Activated naive CD4-positive, alpha-beta T cell treated with Interleukin-2 at 50 U/mL for 16 hours (primary cell): ENCODE results near the gene COL6A3.
"Not testable (repeated sequence)": the region's sequence is repeated elsewhere in the genome, so short reads cannot be mapped to it uniquely, and the experiment has no call there.

Experiments
- DNase-seq: peaks from one replicate; pipeline ENCODE4 v3.0.0-alpha.2; 2020

COL6A3 gene

GRCh38 chr2:237412988-237413776 is 782 bp downstream of the COL6A3 start:
- no peak for DNase-seq

- no peak for DNase-seq
Observed at GRCh38 chr2:237412646-237412987, 1.3 kb downstream of the COL6A3 start.

DNA sequence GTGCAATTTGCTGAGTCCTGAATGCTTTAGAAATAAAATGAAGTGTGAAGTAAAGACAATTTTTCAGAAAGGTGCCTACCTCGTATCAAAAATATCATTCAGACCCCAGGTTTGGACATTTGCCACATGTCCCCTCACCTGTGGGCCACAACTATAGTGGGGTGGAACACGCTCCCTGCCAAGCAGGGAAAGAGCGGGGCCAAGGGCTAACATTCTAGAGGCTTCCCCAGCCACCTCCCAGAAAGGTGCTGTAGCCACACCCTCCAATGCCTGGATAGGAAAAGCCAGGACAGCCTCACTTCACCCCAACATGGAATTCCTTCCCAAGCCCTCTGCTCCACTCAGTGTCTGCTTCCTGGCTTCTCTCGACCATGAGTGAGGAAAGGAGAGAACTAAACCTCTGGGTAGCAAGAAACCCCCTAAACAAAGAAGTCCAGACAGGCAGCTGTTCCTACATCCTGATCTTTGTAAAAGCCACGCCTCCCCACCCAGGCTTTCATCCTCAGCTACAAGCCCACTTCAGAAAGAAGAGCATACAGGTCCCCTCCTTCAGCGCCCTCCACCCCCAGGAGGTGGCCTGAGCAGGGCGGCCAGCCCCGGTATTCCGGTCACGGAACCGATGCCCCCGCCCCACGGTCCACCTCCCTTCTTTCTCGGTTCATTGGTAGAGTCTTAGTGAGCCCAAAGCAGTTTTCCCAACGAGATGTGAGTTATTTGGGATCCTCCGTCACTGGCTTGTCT is 2.1 kb downstream of the COL6A3 start:
- no peak for DNase-seq

GRCh38 chr2:237411092-237411601 is 2.8 kb downstream of the COL6A3 start:
- no peak for DNase-seq

DNA sequence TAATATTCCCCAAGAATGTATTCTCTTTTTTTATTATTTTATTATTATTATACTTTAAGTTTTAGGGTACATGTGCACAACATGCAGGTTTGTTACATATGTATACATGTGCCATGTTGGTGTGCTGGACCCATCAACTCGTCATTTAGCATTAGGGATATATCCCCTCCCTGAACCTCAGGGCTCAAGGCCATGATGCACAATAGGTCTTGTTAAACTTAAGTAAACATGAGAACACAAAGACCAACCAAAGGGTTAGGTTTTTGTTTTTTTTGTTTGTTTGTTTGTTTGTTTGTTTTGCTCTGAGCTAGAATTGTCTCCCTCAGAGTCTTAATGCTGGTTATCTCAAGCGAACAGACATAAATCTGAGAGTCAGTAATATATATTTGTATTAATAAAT is 4.7 kb downstream of the COL6A3 start:
- not testable (repeated sequence) for DNase-seq

- no peak for DNase-seq
Observed at GRCh38 chr2:237408335-237409000, 5.5 kb downstream of the COL6A3 start.

DNA sequence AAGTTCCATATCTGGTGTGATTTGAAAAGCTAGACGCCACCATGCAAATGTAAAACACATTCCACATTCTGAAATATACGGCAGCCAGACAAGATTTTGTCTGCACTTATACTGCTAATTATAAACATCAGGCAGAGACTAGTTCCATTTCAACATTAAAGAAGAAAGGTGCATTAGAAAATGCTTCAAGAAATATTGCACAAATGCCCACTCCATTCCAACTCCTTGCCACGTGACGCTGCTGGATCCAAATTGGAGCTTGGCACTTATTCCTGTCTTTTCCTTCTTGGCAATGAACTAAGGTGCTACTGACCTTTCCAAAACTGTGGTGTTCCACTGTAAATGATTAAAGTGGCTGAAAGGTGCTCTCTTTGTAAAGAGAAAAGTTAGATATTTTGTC is 6.3 kb downstream of the COL6A3 start:
- DNase-seq = no peak

GRCh38 chr2:237406371-237406895 is 7.5 kb downstream of the COL6A3 start:
- no peak for DNase-seq

DNA sequence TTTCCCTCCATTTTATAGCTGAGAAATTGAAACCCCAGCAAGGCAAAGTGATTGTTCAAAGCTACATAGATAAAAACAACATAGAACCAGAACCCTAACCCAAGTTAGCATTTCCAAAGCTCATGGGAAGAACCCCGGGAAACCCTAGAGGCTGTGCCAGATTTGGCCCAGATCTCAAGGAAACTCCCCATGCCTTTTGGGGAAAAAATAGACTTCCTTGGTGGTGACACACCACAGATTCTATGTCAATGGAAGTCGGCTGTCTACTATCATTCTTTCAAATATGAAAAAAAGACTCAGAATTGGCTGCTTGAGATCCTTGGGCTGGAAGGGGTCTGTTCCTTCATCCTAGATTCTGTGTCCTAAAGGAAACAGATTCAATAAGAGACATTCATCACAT is 8.4 kb downstream of the COL6A3 start:
- no peak for DNase-seq

DNA sequence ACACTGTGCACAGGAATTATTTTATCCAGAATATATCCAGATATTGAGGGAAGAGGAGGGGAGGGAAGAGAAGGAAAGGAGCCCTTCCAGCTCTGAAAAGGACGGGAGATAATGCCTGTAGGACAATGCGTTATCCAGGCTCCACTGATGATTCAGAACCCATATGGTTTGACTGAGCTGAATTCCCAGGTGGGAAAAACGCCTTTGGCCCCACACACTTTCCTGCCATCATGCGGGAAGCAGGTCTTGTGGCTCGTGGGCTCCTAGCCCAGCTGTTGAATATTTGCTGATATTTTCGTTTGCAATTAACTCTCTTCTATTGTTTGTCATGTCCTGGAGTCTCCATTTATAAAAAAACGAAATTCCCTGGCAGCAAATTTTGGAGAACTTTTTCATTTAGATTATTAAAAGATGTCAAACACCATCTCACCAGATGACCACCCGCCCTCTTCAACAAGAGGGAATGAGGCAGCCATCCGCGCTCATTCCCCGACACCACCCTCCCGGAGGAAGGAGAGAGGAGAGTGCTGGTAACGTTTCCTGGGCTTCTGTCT is 8.9 kb downstream of the COL6A3 start:
- DNase-seq = no peak

GRCh38 chr2:237404413-237404812 is 9.6 kb downstream of the COL6A3 start:
- no peak for DNase-seq

DNA sequence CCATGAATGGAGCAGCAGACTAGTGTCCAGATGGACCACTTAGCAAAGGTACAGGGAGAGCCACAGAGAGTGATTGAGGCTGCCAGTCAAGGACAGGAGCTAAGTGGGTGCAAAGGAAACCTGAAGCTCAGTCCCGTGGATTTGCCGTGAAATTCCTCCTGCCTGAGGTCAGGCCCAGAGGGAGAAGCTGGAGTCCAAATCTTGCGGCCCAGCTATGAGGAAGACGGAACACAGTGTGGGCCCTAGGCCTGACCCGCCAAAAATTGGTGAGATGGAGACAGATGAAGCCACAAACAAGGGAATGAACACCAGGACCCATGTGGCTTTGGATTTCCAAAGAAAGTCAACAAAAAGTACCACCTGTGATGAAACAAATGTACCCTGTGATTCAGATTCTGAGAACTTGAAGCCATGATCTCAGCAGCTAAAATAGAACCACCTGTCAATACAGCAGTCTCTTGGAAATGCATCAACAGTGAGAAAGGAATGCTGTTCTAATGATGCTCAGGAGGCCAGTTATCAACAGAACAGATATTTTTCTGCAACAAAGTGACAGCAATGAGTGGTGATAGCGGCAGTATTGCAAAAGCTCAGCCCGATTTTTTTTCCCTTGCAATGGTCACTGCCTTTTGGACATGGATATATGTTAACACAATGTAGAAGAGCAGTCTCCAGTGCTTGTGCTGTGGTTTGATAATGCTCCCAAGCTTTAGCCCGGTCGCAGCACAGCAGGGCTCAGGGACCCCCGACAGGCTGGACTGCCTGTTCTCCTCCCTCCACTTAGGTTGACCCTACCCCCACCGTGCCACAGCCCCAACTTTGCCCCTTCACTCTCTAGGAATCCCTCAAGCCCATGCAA is 10.7 kb downstream of the COL6A3 start:
- DNase-seq = no peak

GRCh38 chr2:237400199-237400598 is 13.8 kb downstream of the COL6A3 start:
- DNase-seq = no peak

GRCh38 chr2:237397072-237397471 is 16.9 kb downstream of the COL6A3 start:
- no peak for DNase-seq

DNA sequence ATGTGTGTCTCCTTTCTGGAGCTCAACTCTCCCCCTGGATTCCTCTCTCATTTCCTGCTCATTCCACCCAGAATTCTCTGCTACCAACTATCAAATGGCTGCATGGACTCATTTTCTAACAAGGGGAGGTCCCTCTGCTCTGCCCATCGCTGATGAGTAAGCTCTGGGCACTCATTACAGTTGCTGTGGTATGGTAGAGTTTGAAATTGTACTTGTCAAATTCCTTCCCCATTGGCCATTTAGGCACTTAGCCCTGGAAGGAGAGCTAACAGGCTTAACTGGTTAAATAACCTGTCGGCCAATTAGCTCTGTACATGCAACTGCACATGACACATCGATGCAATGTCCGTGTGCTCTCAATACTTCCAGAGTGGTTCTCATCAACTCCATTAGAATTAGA is 20.4 kb downstream of the COL6A3 start:
- DNase-seq = no peak

GRCh38 chr2:237392186-237392585 is 21.8 kb downstream of the COL6A3 start:
- DNase-seq = no peak

DNA sequence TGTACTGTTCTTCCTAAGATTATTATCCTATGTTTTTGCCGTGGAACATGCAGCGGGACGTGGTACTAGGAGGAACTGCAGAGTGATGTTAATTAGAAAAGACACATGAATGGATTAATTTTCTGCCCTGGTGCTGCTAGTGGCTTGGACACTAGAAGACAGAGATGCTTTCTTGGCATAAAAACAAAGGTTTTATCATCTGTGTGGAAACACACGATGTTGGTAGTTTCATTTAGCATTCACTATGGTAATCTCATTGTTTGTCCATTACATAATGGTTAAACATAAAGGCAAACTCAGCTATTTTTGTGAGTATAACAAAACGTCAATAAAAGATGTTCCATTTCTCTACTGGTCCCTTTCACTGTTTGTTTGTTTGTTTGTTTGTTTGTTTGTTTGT is 22.8 kb downstream of the COL6A3 start:
- DNase-seq = no peak

DNA sequence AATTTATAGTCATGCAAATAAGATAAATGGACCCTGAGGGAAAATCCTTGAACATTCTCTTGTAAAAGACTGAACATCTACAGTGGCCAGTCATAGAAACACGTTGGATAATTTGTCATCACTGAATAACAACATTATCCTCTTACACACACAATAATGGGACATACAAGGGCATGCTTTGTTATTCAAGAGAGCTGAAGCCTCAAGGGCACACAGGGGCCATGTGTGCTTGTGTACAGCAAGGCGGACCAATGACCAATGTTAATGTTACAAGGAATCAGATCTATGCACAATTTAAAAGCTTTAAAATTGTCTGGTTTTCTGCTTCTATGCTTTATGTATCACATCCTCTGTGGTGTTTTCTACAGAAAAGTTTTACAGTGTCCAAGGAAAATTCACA is 23.7 kb downstream of the COL6A3 start:
- no peak for DNase-seq

GRCh38 chr2:237389831-237390230 is 24.1 kb downstream of the COL6A3 start:
- no peak for DNase-seq

GRCh38 chr2:237388036-237388435 is 25.9 kb downstream of the COL6A3 start:
- no peak for DNase-seq

GRCh38 chr2:237384672-237385020 is 29.3 kb downstream of the COL6A3 start:
- DNase-seq = no peak

DNA sequence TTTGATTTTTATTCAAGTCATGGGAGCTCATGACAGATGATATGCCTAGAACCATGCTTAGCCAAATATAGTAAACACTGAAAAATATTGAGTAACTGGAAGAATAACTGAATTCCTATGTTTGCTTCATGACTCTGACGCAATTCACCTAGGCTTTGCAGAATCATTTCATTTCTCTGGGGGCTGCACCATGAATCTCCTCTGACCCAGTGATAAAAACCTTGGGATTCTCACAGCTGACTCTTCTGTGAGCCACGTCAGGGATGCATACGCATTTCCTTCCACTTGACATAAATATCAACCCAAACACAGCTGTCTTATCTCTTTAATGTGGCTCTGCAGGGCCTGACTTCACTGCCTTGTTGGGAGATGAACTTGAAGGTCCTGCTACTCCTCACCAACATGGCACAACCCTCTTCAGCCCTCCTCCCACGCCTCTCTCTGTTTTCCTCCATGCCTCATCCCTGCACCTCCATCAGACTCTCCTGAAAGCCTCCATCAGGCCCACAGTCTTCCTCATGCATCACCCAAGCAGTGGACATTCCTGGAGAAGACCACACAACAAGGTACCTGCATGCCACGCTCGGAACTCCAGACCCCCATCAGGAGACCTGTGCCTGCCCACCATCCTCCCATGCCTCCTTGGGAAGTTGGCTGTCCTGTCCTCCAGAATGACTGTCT is 29.8 kb downstream of the COL6A3 start:
- no peak for DNase-seq
